Measurements from ENCODE around the gene SIX1. TPM values are rescaled to one million over a fixed set of nuclear protein-coding genes. Genes with fewer than 3 reads are reported as not detected.

Gene SIX1
- total RNA-seq, 2 donors from 2014 or later, result 0.13 TPM; not detected in 1

- H3K36me3 Mint-ChIP-seq (ENCODE audit: low read depth), result no peaks in the 10 kb centered on the region
- TF ChIP-seq CTCF (conservative IDR thresholded peaks at IDR 0.05), result no peak
These were observed 13.7 kb upstream of the SIX1 start for GRCh38 chr14:60662982-60663381.

GRCh38 chr14:60661721-60662120, 12.4 kb upstream of the SIX1 start:
- Histone ChIP-seq H3K9me3 (ENCODE audit: control insufficient read depth, low read length) (no peaks in the 10 kb centered on the region), H3K36me3 (ENCODE audit: control insufficient read depth, insufficient read depth, low read length) (no peaks in the 10 kb centered on the region), H3K9ac (ENCODE audit: extremely low read depth, low read length, poor library complexity, severe bottlenecking) (no peak overlapping the region), H3K27me3 (ENCODE audit: control insufficient read depth, insufficient read depth, low read length, poor library complexity, severe bottlenecking) (peaks cover 63% of the 10 kb centered on the region), H3K4me3 (ENCODE audit: low read length) (no peak overlapping the region), H3K4me1 (ENCODE audit: control insufficient read depth, insufficient read depth, low read length) (no peaks in the 10 kb centered on the region), H3K27ac (ENCODE audit: low read depth, low read length) (no peak overlapping the region)
- H3K4me1 Mint-ChIP-seq, result peaks cover 9% of the 10 kb centered on the region
- H3K27ac Mint-ChIP-seq, result no peak overlapping the region
- no peak for DNase-seq
- no peaks in the 10 kb centered on the region for H3K9me3 Mint-ChIP-seq
- WGBS, 2 experiments (ENCODE audit: insufficient coverage in 1 of 2, insufficient read length in 1 of 2), result 97 to 100% methylated on average over 1 of the region's 1 CpG
- no peaks in the 10 kb centered on the region for H3K36me3 Mint-ChIP-seq (ENCODE audit: low read depth)
- TF ChIP-seq CTCF (conservative IDR thresholded peaks at IDR 0.05), result no peak
- H3K27me3 Mint-ChIP-seq (ENCODE audit: insufficient read depth), result peaks cover 79% of the 10 kb centered on the region
- H3K4me3 Mint-ChIP-seq, result no peak overlapping the region

More at GRCh38 chr14:60662982-60663381, 13.7 kb upstream of the SIX1 start:
- H3K4me3 Mint-ChIP-seq, result no peak overlapping the region
- Histone ChIP-seq H3K27me3 (ENCODE audit: control insufficient read depth, insufficient read depth, low read length, poor library complexity, severe bottlenecking) (peaks cover 50% of the 10 kb centered on the region), H3K9ac (ENCODE audit: extremely low read depth, low read length, poor library complexity, severe bottlenecking) (no peak overlapping the region), H3K4me3 (ENCODE audit: low read length) (no peak overlapping the region), H3K9me3 (ENCODE audit: control insufficient read depth, low read length) (no peaks in the 10 kb centered on the region), H3K27ac (ENCODE audit: low read depth, low read length) (no peak overlapping the region), H3K4me1 (ENCODE audit: control insufficient read depth, insufficient read depth, low read length) (no peaks in the 10 kb centered on the region), H3K36me3 (ENCODE audit: control insufficient read depth, insufficient read depth, low read length) (no peaks in the 10 kb centered on the region)
- peaks cover 4% of the 10 kb centered on the region for H3K4me1 Mint-ChIP-seq
- no peak overlapping the region for H3K27ac Mint-ChIP-seq
- DNase-seq, result no peak
- no peaks in the 10 kb centered on the region for H3K9me3 Mint-ChIP-seq
- H3K27me3 Mint-ChIP-seq (ENCODE audit: insufficient read depth), result peaks cover 68% of the 10 kb centered on the region
- 100% methylated on average over 1 of the region's 1 CpG; no CpG with 5 or more reads in 1 of the 2 experiments for WGBS, 2 experiments (ENCODE audit: insufficient coverage in 1 of 2, insufficient read length in 1 of 2)

GRCh38 chr14:60658909-60659585, 9.8 kb upstream of the SIX1 start:
- DNase-seq, result no peak
- peaks cover 3% of the 10 kb centered on the region for H3K4me1 ChIP-seq (ENCODE audit: control insufficient read depth, insufficient read depth, low read length)
- Mint-ChIP-seq H3K36me3 (ENCODE audit: low read depth) (no peaks in the 10 kb centered on the region), H3K4me3 (no peak overlapping the region), H3K27ac (no peak overlapping the region), H3K9me3 (no peaks in the 10 kb centered on the region), H3K27me3 (ENCODE audit: insufficient read depth) (peaks cover 97% of the 10 kb centered on the region), H3K4me1 (peaks cover 27% of the 10 kb centered on the region)
- no peaks in the 10 kb centered on the region for H3K9me3 ChIP-seq (ENCODE audit: control insufficient read depth, low read length)
- H3K27me3 ChIP-seq (ENCODE audit: control insufficient read depth, insufficient read depth, low read length, poor library complexity, severe bottlenecking), result peaks cover 90% of the 10 kb centered on the region
- no peak overlapping the region for H3K4me3 ChIP-seq (ENCODE audit: low read length)
- no peak overlapping the region for H3K9ac ChIP-seq (ENCODE audit: extremely low read depth, low read length, poor library complexity, severe bottlenecking)
- WGBS, 2 experiments (ENCODE audit: insufficient coverage in 1 of 2, insufficient read length in 1 of 2), result 62 to 70% methylated on average over 3 to 4 of the region's 4 CpGs
- no peak overlapping the region for H3K27ac ChIP-seq (ENCODE audit: low read depth, low read length)
- no peaks in the 10 kb centered on the region for H3K36me3 ChIP-seq (ENCODE audit: control insufficient read depth, insufficient read depth, low read length)
- no peak for TF ChIP-seq CTCF (conservative IDR thresholded peaks at IDR 0.05)

Data from endodermal cell (in vitro differentiated cells).